H1 (cell line): ENCODE measurements around the gene NOLC1. TPM values are rescaled to one million over a fixed set of nuclear protein-coding genes. Genes with fewer than 3 reads are reported as not detected.

Experiments used
- CBX5 ChIP-seq: fragments of 300-800, 300-1000 bp; sonication (generic); IDR thresholded peaks from 2 replicates; pipeline ENCODE4 v1.7.1; 2016; ENCODE audit warnings: antibody characterized with exemption, low read length, low read depth
- CEBPB ChIP-seq: IDR thresholded peaks from 2 replicates; pipeline ENCODE4 v1.6.1; 2012; ENCODE audit warnings: low read depth, low read length
- EGR1 ChIP-seq: IDR thresholded peaks from 2 replicates; pipeline ENCODE4 v1.6.1; 2011; ENCODE audit warnings: low read depth, low read length, borderline replicate concordance
- EZH2 ChIP-seq: fragments of 200-600 bp; sonication (generic); IDR thresholded peaks from 2 replicates; pipeline ENCODE4 v1.7.1; 2012; ENCODE audit warnings: low read depth, mild to moderate bottlenecking, moderate library complexity, low read length, inconsistent platforms; ENCODE audit not compliant: severe bottlenecking
- KDM1A ChIP-seq: fragments of 200-600, 300-600 bp; sonication (generic); IDR thresholded peaks from 2 replicates; pipeline ENCODE4 v1.7.1; 2016; ENCODE audit warnings: mild to moderate bottlenecking, low read length, borderline replicate concordance
- SRF ChIP-seq: IDR thresholded peaks from 2 replicates; pipeline ENCODE4 v1.6.1; 2011; ENCODE audit warnings: mild to moderate bottlenecking, low read depth, low read length, moderate library complexity
- TEAD4 ChIP-seq: IDR thresholded peaks from 2 replicates; pipeline ENCODE4 v1.6.1; 2012; ENCODE audit warnings: low read depth, low read length, inconsistent platforms, mixed read lengths
- polyA plus RNA-seq, 7 experiments: library from polyadenylated mRNA; depleted of rRNA in 3 of 7; stranded (reverse) in 5 of 7; unstranded in 2 of 7; fragments of >200 nt in 5 of 7; fragments of 200-250 nt in 2 of 7; gene quantifications; 1 replicate in 5 of 7; 2 replicates in 1 of 7; 4 replicates in 1 of 7; pipeline versions ENCODE4 v1.2.1 to v1.2.3, GENCODE V29; 2011 to 2013; ENCODE audit warnings: missing spikeins in 2 of 7, mixed read lengths in 2 of 7
- total RNA-seq: library from RNA; stranded (reverse); fragmentation: NEBNext Ultra II Directional; extraction: Animal tissue kit (Norgen Biotek cat#: 25700); gene quantifications from 2 replicates; pipeline ENCODE4 v1.2.1, GENCODE V29; 2021
- TF ChIP-seq, protein P1 (sequence below), 3 experiments: IDR thresholded peaks; 1 replicate in 2 of 3; 2 replicates in 1 of 3; pipeline versions ENCODE4 v1.5.1 to v1.6.1; 2011; ENCODE audit warnings: low read length in 3 of 3, mild to moderate bottlenecking in 3 of 3, inconsistent platforms in 2 of 3, low read depth in 1 of 3, moderate library complexity in 1 of 3; ENCODE audit not compliant: insufficient read depth in 1 of 3; ENCODE audit errors: control extremely low read depth in 1 of 3

Gene NOLC1
- total and polyA plus RNA-seq, 2 of the 8 experiments (the other 6 are each of a cell fraction or from before 2014, with no cell fraction given): 86.3 to 191 TPM

DNA sequence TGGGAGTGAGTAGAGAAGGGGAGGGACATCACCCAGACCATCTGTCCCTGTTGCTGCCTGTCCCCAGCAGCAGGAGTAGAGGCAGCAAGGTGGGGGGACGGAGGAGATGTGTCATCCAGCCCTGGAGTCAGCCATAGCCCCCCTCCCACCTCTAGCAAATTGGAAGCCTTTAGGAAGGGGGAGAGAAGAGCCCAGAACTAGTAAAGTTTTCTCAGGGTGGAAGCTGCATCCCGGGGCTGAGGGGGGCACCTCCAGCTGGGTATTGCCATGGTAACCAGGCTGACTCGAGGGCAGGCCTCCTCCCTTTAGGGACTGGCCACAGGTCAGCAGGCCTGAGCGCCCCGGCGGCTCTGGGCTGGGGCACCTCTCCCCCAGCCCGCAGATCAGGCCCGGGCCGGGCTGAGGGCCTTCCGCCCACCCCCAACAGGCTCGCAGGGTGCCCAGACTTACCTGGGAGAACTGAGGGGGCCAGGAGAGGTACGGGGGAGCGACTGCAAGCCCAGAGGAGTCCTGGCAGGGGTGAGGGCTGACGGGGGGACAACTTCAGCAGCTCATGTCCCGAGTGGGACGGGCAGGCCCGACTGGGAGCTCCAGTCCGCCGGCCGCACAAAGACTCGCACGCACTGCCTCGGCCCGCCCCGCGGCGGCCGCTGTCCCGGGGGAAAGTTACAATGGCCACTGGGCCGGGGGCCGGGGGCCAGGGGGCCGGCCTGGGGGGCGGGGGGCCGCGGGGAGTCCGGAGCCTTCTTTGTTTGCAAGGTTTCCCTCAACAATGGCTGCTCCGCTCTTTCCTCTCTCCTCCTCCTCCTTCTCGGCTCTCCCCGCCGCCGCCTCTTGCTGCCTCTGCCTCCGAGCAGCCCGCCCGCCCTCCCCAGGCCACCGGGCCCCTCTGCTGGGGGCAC lies 38.0 kb upstream of the NOLC1 start (continued):
- TF ChIP-seq, protein P1, sequence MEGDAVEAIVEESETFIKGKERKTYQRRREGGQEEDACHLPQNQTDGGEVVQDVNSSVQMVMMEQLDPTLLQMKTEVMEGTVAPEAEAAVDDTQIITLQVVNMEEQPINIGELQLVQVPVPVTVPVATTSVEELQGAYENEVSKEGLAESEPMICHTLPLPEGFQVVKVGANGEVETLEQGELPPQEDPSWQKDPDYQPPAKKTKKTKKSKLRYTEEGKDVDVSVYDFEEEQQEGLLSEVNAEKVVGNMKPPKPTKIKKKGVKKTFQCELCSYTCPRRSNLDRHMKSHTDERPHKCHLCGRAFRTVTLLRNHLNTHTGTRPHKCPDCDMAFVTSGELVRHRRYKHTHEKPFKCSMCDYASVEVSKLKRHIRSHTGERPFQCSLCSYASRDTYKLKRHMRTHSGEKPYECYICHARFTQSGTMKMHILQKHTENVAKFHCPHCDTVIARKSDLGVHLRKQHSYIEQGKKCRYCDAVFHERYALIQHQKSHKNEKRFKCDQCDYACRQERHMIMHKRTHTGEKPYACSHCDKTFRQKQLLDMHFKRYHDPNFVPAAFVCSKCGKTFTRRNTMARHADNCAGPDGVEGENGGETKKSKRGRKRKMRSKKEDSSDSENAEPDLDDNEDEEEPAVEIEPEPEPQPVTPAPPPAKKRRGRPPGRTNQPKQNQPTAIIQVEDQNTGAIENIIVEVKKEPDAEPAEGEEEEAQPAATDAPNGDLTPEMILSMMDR (IDR thresholded peaks at IDR 0.05; ENCODE audit: control extremely low read depth in 1 of 3, insufficient read depth in 1 of 3, low read depth in 1 of 3, low read length in 3 of 3): no peak
- no peak for TF ChIP-seq CBX5
- TF ChIP-seq EZH2: no peak
- no peak for TF ChIP-seq SRF
- no peak for TF ChIP-seq CEBPB
- no peak for TF ChIP-seq EGR1
- TF ChIP-seq KDM1A: no peak
- no peak for TF ChIP-seq TEAD4
